HG03354 (cell line): ENCODE measurements around the gene ATG2B.
A peak's percentile ranks its signal among the peaks of the same experiment; 100 is the strongest.

Source experiments
- ATAC-seq: cut with Tn5 transposase; IDR thresholded peaks from one replicate; pipeline ENCODE4 v1.9.1; 2021; ENCODE audit warnings: mild to moderate bottlenecking; ENCODE audit not compliant: unreplicated experiment, poor library complexity, severe bottlenecking

ATG2B gene

GRCh38 chr14:96316087-96316486 is 47.1 kb downstream of the ATG2B start:
- ATAC-seq = no peak

- no peak for ATAC-seq
Observed at GRCh38 chr14:96310906-96311305, 52.2 kb downstream of the ATG2B start.

- ATAC-seq = no peak
Observed at GRCh38 chr14:96309896-96310330, 53.2 kb downstream of the ATG2B start.

- ATAC-seq = no peak
Observed at GRCh38 chr14:96309133-96309895, 53.8 kb downstream of the ATG2B start.

GRCh38 chr14:96307434-96307833 is 55.7 kb downstream of the ATG2B start:
- ATAC-seq = no peak

GRCh38 chr14:96304956-96305355 is 58.2 kb downstream of the ATG2B start:
- ATAC-seq = no peak

- ATAC-seq = no peak
Observed at GRCh38 chr14:96303981-96304380, 59.2 kb downstream of the ATG2B start.

- ATAC-seq = no peak
Observed at GRCh38 chr14:96299441-96299840, 63.7 kb downstream of the ATG2B start.

- ATAC-seq = no peak
Observed at GRCh38 chr14:96297997-96298515, 65.1 kb downstream of the ATG2B start.

- peak; percentile 51 for ATAC-seq
Observed at GRCh38 chr14:96297000-96297399, 66.1 kb downstream of the ATG2B start.

- no peak for ATAC-seq
Observed at GRCh38 chr14:96294246-96294645, 68.9 kb downstream of the ATG2B start.

GRCh38 chr14:96287856-96288255 is 75.3 kb downstream of the ATG2B start:
- ATAC-seq = no peak

- no peak for ATAC-seq
Observed at GRCh38 chr14:96286251-96286650, 76.9 kb downstream of the ATG2B start.

- ATAC-seq = no peak
Observed at GRCh38 chr14:96285667-96286066, 77.5 kb downstream of the ATG2B start.

GRCh38 chr14:96284430-96284829 is 78.7 kb downstream of the ATG2B start:
- no peak for ATAC-seq

GRCh38 chr14:96284008-96284407 is 79.1 kb downstream of the ATG2B start:
- ATAC-seq = no peak

GRCh38 chr14:96281486-96281885 is 81.7 kb downstream of the ATG2B start:
- no peak for ATAC-seq

- no peak for ATAC-seq
Observed at GRCh38 chr14:96280104-96280503, 83.0 kb downstream of the ATG2B start.

GRCh38 chr14:96279564-96279963 is 83.6 kb downstream of the ATG2B start:
- ATAC-seq = no peak

GRCh38 chr14:96277890-96278289 is 85.3 kb downstream of the ATG2B start:
- no peak for ATAC-seq
